PC-3 (cell line): ENCODE results near the gene CERS2.

Experiments used
- EZH2 ChIP-seq: fragments of 300-600 bp; sonication (generic); IDR thresholded peaks from one replicate; pipeline ENCODE4 v1.6.1; 2017; ENCODE audit warnings: antibody characterized with exemption, mild to moderate bottlenecking, low read length; ENCODE audit not compliant: unreplicated experiment
- TF ChIP-seq, protein P1 (sequence below): fragments of 300-600 bp; sonication (generic); conservative IDR thresholded peaks from 2 replicates; pipeline ENCODE4 v1.5.1; 2017; ENCODE audit warnings: antibody characterized with exemption, low read depth, mild to moderate bottlenecking, low read length

DNA sequence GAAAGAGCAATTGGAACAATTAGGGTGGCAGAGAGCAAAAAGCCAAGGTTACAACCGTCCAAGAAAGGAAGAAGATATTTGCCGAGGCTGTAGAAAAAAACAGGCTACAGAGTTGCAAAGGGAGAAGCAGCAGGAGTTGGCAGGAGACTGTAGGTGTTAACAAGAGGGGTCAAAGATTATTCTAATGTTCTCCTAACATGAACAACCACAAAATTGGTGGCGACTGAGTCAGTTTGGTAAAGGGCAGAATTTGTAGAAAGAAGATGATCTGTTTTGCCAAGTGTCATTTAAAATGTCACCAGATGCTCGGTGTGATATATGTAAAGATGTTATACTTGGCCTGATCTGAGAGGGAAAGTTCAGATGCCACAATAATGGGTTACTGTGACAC lies 33.2 kb upstream of the CERS2 start:
- TF ChIP-seq, protein P1, sequence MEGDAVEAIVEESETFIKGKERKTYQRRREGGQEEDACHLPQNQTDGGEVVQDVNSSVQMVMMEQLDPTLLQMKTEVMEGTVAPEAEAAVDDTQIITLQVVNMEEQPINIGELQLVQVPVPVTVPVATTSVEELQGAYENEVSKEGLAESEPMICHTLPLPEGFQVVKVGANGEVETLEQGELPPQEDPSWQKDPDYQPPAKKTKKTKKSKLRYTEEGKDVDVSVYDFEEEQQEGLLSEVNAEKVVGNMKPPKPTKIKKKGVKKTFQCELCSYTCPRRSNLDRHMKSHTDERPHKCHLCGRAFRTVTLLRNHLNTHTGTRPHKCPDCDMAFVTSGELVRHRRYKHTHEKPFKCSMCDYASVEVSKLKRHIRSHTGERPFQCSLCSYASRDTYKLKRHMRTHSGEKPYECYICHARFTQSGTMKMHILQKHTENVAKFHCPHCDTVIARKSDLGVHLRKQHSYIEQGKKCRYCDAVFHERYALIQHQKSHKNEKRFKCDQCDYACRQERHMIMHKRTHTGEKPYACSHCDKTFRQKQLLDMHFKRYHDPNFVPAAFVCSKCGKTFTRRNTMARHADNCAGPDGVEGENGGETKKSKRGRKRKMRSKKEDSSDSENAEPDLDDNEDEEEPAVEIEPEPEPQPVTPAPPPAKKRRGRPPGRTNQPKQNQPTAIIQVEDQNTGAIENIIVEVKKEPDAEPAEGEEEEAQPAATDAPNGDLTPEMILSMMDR: no peak
- TF ChIP-seq EZH2: no peak
